Measurements from ENCODE around the gene CST7.
"Not testable (repeated sequence)": the region's sequence is repeated elsewhere in the genome, so short reads cannot be mapped to it uniquely, and the experiment has no call there.

The CST7 gene

GRCh38 chr20:24929867-24930723, 19.0 kb upstream of the CST7 start:
- DNase-seq (ENCODE audit: extremely low read depth in 1 of 2, low read depth in 1 of 2) = not testable (repeated sequence)

GRCh38 chr20:24930724-24931688, 18.1 kb upstream of the CST7 start:
- not testable (repeated sequence) for DNase-seq (ENCODE audit: extremely low read depth in 1 of 2, low read depth in 1 of 2)

GRCh38 chr20:24931893-24932292, 17.2 kb upstream of the CST7 start:
- DNase-seq (ENCODE audit: extremely low read depth in 1 of 2, low read depth in 1 of 2) = not testable (repeated sequence)

- no peak for DNase-seq (ENCODE audit: extremely low read depth in 1 of 2, low read depth in 1 of 2)
Observed at GRCh38 chr20:24933266-24933908, 15.7 kb upstream of the CST7 start.

GRCh38 chr20:24934101-24934661, 14.9 kb upstream of the CST7 start:
- no peak for DNase-seq (ENCODE audit: extremely low read depth in 1 of 2, low read depth in 1 of 2)

GRCh38 chr20:24934716-24935115, 14.4 kb upstream of the CST7 start:
- DNase-seq (ENCODE audit: extremely low read depth in 1 of 2, low read depth in 1 of 2) = no peak

- DNase-seq (ENCODE audit: extremely low read depth in 1 of 2, low read depth in 1 of 2) = no peak
Observed at GRCh38 chr20:24935140-24935539, 13.9 kb upstream of the CST7 start.

- DNase-seq (ENCODE audit: extremely low read depth in 1 of 2, low read depth in 1 of 2) = no peak
Observed at GRCh38 chr20:24935766-24936525, 13.1 kb upstream of the CST7 start.

GRCh38 chr20:24936526-24937407, 12.3 kb upstream of the CST7 start:
- no peak for DNase-seq (ENCODE audit: extremely low read depth in 1 of 2, low read depth in 1 of 2)

GRCh38 chr20:24937579-24937978, 11.5 kb upstream of the CST7 start:
- DNase-seq (ENCODE audit: extremely low read depth in 1 of 2, low read depth in 1 of 2) = no peak

- no peak for DNase-seq (ENCODE audit: extremely low read depth in 1 of 2, low read depth in 1 of 2)
Observed at GRCh38 chr20:24938498-24938897, 10.6 kb upstream of the CST7 start.

- no peak for DNase-seq (ENCODE audit: extremely low read depth in 1 of 2, low read depth in 1 of 2)
Observed at GRCh38 chr20:24939036-24939435, 10.0 kb upstream of the CST7 start.

GRCh38 chr20:24942679-24943078, 6.4 kb upstream of the CST7 start:
- no peak for DNase-seq (ENCODE audit: extremely low read depth in 1 of 2, low read depth in 1 of 2)

- DNase-seq (ENCODE audit: extremely low read depth in 1 of 2, low read depth in 1 of 2) = no peak
Observed at GRCh38 chr20:24943196-24943595, 5.9 kb upstream of the CST7 start.

GRCh38 chr20:24943731-24944130, 5.3 kb upstream of the CST7 start:
- no peak for DNase-seq (ENCODE audit: extremely low read depth in 1 of 2, low read depth in 1 of 2)

GRCh38 chr20:24946376-24946775, 2.7 kb upstream of the CST7 start:
- DNase-seq (ENCODE audit: extremely low read depth in 1 of 2, low read depth in 1 of 2) = not testable (repeated sequence)

- not testable (repeated sequence) for DNase-seq (ENCODE audit: extremely low read depth in 1 of 2, low read depth in 1 of 2)
Observed at GRCh38 chr20:24948396-24948938, 602 bp upstream of the CST7 start.

GRCh38 chr20:24949756-24950127, 673 bp downstream of the CST7 start:
- no peak for DNase-seq (ENCODE audit: extremely low read depth in 1 of 2, low read depth in 1 of 2)

Data from activated CD8-positive, alpha-beta memory T cell treated with anti-CD3 and anti-CD28 coated beads for 1 hour (primary cell).